GM18873 (cell line): Measurements from ENCODE around the gene SLC26A1.
"Not testable (repeated sequence)": the region's sequence is repeated elsewhere in the genome, so short reads cannot be mapped to it uniquely, and the experiment has no call there.

Experiments
- ATAC-seq: cut with Tn5 transposase; IDR thresholded peaks from one replicate; pipeline ENCODE4 v1.9.1; 2021; ENCODE audit warnings: mild to moderate bottlenecking, moderate library complexity, moderate number of reproducible peaks; ENCODE audit not compliant: unreplicated experiment, low FRiP score

Gene SLC26A1

DNA sequence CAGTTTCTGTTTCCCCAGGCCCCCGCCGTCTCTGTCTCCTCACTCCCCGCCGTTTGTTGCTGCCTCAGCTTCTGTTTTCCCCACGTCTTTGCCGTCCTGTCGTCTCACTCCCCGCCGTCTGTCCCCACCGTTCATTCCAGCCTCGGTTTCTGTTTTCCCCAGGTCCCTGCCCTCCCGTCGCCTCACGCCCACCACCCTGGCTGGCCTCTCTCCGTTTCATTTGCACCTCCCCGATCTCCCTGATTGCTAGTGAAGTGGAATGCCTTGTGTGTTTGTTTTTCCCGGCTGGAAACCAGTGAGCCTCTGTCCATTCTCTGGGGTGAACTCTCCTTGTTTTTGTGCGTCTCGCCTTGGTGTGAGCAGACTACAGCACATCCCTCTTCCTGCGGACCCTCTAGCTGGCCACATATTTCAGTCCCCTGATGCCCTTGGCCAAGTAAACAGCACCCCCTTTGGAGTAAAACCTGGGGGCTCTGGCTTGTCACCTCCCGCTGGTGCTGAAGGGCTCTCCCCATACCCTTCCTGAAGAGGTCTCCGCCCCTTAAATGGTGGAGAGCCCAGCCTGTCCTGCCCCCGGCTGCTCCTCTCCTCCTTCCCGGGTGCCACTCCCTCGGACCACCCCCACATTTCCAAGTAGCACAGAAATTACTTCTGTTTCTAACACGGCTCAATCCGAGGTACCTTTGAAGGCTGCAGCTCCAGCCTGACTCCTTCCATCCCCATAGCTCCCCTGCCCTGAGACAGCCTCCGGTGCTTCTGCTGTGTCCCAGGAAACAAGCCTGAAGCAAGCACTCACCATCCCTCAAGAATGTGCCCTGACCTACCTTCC, 47.7 kb downstream of the SLC26A1 start:
- no peak for ATAC-seq

GRCh38 chr4:939508-939907, 53.7 kb downstream of the SLC26A1 start:
- ATAC-seq: not testable (repeated sequence)
